BLaER1 treated with 17β-estradiol and CSF1 and Interleukin-3, amounts not matched to agents 10 nM and 100 nM (cell line): ENCODE data around the gene PNKP.

Source experiments
- H3K27ac ChIP-seq, 11 experiments: shearing (Covaris generic); formaldehyde crosslinking; 2 replicates each; pipeline ENCODE4 v1.8.1; 2022
- H3K27me3 ChIP-seq, 11 experiments: shearing (Covaris generic); formaldehyde crosslinking; 2 replicates each; pipeline ENCODE4 v1.8.1; 2022
- H3K36me3 ChIP-seq, 11 experiments: shearing (Covaris generic); formaldehyde crosslinking; 2 replicates each; pipeline ENCODE4 v1.8.1; 2022
- H3K4me1 ChIP-seq, 10 experiments: shearing (Covaris generic); formaldehyde crosslinking; 2 replicates each; pipeline ENCODE4 v1.8.1; 2022
- H3K4me2 ChIP-seq, 11 experiments: shearing (Covaris generic); formaldehyde crosslinking; 2 replicates each; pipeline ENCODE4 v1.8.1; 2022
- H3K4me3 ChIP-seq, 10 experiments: shearing (Covaris generic); formaldehyde crosslinking; 2 replicates each; pipeline ENCODE4 v1.8.1; 2022
- H3K9ac ChIP-seq, 11 experiments: shearing (Covaris generic); formaldehyde crosslinking; 2 replicates each; pipeline ENCODE4 v1.8.1; 2022
- H3K9me3 ChIP-seq, 11 experiments: shearing (Covaris generic); formaldehyde crosslinking; replicated peaks in 1 of 11; 2 replicates each; pipeline ENCODE4 v1.8.1; 2022
- H4K20me1 ChIP-seq, 11 experiments: shearing (Covaris generic); formaldehyde crosslinking; 2 replicates each; pipeline ENCODE4 v1.8.1; 2022
- Cebpa-rat ChIP-seq, 11 experiments: shearing (Covaris generic); IDR thresholded peaks; 2 replicates each; pipeline ENCODE4 v1.8.1; 2022

Gene PNKP

DNA sequence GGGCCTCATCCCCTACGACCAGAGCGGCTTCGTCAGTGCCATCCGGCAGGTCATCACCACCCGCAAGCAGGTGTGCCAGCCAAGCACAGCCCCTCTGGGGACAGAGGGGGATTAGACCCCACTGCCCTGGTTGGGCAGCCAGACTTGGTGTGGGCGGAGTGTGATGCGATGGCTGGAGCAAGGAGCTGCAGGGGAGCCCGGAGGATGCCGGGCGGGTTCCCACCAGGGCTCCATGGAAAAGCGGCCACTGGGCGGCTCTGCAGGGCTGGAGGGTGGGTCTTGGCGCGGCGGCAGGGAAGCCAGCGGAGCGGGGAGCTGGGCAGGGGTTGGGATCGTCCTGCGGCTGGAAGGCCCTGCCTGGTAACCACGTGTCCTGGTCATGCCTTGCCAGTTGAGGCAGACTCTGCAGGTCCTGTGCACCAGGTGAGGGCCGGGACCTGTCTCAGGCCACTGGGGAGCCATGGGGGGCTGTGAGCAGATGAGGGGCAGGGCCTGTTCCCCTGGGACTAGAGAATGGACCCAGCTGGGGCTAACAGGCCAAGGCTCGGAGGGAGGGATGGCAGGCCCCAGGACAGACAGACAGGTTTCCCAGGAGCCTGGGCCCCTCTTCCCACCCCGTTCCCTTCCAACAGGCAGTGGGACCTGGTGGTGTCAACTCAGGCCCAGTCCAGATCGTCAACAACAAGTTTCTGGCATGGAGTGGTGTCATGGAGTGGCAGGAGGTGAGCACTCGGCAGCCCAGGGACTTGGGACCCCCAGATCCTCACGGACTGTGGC is 10.1 kb downstream of the PNKP start:
- Histone ChIP-seq H3K4me1 (peaks cover 21 to 29% (median 23%) of the 10 kb centered on the region in 10 experiments), H3K9ac (peak overlapping the region in 1 of 11 experiments; percentile 24; a peak in 1 of 22 replicates), H3K4me3 (no peak overlapping the region), H3K4me2 (no peak overlapping the region), H3K36me3 (peaks cover 67 to 83% (median 79%) of the 10 kb centered on the region in 11 experiments), H3K9me3 (no peaks in the 10 kb centered on the region), H3K27ac (peak overlapping the region in 1 of 11 experiments; percentile 12; a peak in 1 of 22 replicates), H3K27me3 (no peaks in the 10 kb centered on the region), H4K20me1 (peaks cover 64 to 98% (median 86%) of the 10 kb centered on the region in 11 experiments)
- TF ChIP-seq Cebpa-rat (IDR thresholded peaks at IDR 0.05), result no peak

DNA sequence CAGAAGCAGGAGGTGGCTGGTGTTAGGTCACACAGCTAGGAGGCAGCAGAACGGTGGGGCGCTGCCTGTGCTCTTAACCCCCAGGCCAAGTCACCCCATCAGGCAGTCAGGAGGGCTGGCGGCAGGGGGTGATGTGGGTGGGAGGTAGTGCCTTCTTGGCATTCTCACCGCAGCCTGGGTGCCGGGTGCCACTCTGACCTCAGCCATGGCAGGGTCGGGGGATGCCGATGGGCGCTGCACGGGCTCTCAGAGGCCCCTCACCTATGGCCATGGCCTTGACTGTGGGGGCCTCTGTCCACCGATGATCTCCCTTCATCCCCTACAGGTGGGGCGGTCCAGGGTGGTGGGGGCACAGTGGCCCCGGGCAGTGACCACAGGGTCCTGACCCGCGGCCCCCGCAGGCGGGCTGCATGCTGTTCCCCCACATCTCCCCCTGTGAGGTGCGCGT is 10.8 kb downstream of the PNKP start:
- H3K4me2 ChIP-seq, result no peak overlapping the region
- H3K36me3 ChIP-seq, result peaks cover 62 to 79% (median 74%) of the 10 kb centered on the region in 11 experiments
- TF ChIP-seq Cebpa-rat (IDR thresholded peaks at IDR 0.05), result no peak
- H3K27ac ChIP-seq, result no peak overlapping the region
- 0 out of 22 replicates have a peak overlapping the region, but pooled peaks of 1 of the 11 experiments have one; percentile 5 for H3K9ac ChIP-seq
- H3K9me3 ChIP-seq, result no peaks in the 10 kb centered on the region
- H3K27me3 ChIP-seq, result no peaks in the 10 kb centered on the region
- H4K20me1 ChIP-seq, result peaks cover 68 to 99% (median 91%) of the 10 kb centered on the region in 11 experiments
- H3K4me1 ChIP-seq, result peaks cover 25 to 33% (median 28%) of the 10 kb centered on the region in 10 experiments
- no peak overlapping the region for H3K4me3 ChIP-seq

DNA sequence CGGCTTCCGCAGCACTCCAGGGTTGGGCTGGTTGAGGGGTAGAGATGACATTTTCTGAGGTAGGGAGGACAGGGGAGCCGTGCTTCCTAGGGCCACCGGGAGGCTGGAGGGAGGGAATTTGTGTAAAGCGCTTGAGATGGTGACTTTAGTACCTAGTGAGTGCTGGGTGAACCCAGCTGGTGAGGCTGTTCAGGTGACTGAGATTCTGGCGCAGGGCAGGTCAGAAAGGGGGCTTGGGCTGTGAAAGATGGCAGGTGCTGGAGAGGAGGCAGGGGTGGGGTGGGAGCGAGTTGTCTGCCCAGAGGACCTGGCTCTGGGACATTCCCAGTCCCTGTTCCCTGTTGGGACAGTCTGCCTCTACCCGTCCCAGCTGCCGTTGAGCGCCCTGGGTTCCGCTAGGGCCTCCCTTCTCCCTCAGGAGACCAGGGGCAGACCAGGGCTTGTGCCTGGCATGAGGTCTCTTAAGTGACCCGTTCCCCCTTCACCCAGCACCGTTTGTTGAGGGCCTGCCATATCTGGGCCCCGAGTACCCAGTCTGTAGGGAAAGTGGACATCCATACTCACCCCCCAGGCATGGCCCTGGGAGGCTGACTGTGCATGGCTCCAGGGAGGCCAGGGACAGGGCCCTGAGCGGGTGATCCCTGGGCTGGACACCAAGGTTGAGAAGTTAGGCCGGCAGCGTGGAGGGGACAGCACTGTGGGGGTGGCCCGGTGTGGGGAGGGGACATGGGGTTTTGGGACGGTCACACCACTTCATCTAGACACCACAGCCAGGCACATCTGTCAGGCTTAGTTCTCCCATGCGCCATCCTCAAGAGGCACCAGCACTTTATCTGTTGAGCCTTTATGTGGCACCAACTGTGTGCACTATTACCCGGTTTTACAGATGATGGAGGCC is 11.5 kb downstream of the PNKP start:
- peaks cover 25 to 33% (median 28%) of the 10 kb centered on the region in 10 experiments for H3K4me1 ChIP-seq
- H3K36me3 ChIP-seq, result peaks cover 56 to 72% (median 69%) of the 10 kb centered on the region in 11 experiments
- no peak overlapping the region for H3K4me3 ChIP-seq
- peaks cover 68 to 92% (median 89%) of the 10 kb centered on the region in 11 experiments for H4K20me1 ChIP-seq
- peak overlapping the region in 3 of 11 experiments; percentile 5 to 50 (median 7); a peak in 2 of 22 replicates for H3K9ac ChIP-seq
- H3K27me3 ChIP-seq, result no peaks in the 10 kb centered on the region
- H3K27ac ChIP-seq, result 0 out of 22 replicates have a peak overlapping the region, but pooled peaks of 1 of the 11 experiments have one; percentile 18
- no peak for TF ChIP-seq Cebpa-rat (IDR thresholded peaks at IDR 0.05)
- H3K4me2 ChIP-seq, result no peak overlapping the region
- no peaks in the 10 kb centered on the region for H3K9me3 ChIP-seq

DNA sequence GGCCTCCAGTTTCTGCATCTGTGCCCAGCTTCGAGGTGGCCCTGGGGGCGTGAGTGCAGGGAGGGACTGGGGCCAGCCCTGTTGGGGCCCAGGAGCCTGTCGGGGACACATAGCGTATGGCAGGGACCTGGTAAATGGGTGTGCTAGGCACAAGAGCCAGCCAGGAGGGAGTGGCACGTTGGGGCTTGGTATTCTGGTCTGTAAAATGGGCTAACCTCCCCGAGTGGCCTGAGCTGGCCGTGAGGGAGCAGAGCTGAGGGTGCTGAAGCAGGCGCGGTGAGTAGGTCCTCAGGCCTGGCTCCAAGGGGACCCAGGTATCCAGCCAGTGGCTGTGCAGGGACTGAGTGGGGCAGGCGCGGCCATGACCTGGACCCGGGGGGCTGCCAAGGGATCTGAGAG is 12.1 kb downstream of the PNKP start:
- no peak for TF ChIP-seq Cebpa-rat (IDR thresholded peaks at IDR 0.05)
- Histone ChIP-seq H4K20me1 (peaks cover 68 to 86% (median 82%) of the 10 kb centered on the region in 11 experiments), H3K4me1 (peaks cover 25 to 34% (median 29%) of the 10 kb centered on the region in 10 experiments), H3K9ac (peak overlapping the region in 3 of 11 experiments; percentile 7 to 50 (median 17); a peak in 1 of 22 replicates), H3K27me3 (no peaks in the 10 kb centered on the region), H3K27ac (0 out of 22 replicates have a peak overlapping the region, but pooled peaks of 1 of the 11 experiments have one; percentile 18), H3K36me3 (peaks cover 50 to 66% (median 62%) of the 10 kb centered on the region in 11 experiments), H3K9me3 (no peaks in the 10 kb centered on the region), H3K4me3 (no peak overlapping the region), H3K4me2 (no peak overlapping the region)

DNA sequence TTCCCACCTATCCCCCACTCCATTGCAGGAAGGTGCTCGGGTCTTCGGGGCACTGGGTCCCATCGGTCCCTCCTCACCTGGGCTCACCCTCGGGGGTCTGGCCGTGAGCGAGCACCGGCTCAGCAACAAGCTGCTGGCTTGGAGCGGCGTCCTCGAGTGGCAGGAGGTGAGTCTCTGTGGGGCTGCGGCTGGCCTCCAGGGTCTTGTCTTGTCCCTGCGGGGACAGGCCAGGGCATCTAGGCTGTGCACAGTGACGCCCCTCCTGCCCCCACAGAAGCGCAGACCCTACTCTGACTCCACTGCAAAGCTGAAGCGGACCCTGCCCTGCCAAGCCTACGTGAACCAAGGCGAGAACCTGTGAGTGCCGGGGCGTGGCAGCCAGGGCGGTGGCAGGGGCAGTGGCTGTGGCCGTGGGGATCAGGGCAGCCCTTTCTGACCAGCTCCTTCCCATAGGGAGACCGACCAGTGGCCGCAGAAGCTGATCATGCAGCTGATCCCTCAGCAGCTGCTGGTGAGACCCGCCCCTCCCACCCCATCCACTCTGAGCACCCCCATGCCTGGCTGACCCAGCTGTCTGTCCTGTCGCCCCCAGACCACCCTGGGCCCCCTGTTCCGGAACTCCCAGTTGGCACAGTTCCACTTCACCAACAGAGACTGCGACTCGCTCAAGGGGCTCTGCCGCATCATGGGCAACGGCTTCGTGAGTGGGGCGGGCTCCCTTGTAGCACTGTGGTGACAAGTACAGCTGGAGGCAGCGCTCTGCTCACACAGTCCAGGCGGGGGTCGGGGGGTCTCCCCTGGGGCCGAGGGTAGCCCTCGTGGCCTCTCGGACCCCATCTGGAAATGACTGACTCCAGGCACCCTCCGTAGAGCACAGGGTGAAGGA is 12.8 kb downstream of the PNKP start:
- peaks cover 0 to 2% (median 0%) of the 10 kb centered on the region in 11 experiments; a peak in 3 of 22 replicates for H3K9me3 ChIP-seq
- H3K36me3 ChIP-seq, result peaks cover 43 to 59% (median 56%) of the 10 kb centered on the region in 11 experiments
- 0 out of 22 replicates have a peak overlapping the region, but pooled peaks of 3 of the 11 experiments have one; percentile 12 to 18 (median 18) for H3K27ac ChIP-seq
- peaks cover 68 to 79% (median 77%) of the 10 kb centered on the region in 11 experiments for H4K20me1 ChIP-seq
- H3K4me3 ChIP-seq, result no peak overlapping the region
- peak overlapping the region in 9 of 11 experiments; percentile 89 to 100 (median 98); a peak in 13 of 22 replicates for H3K4me2 ChIP-seq
- TF ChIP-seq Cebpa-rat (IDR thresholded peaks at IDR 0.05), result no peak
- peak overlapping the region in 9 of 11 experiments; percentile 2 to 95 (median 61); a peak in 8 of 22 replicates for H3K9ac ChIP-seq
- H3K27me3 ChIP-seq, result no peaks in the 10 kb centered on the region
- H3K4me1 ChIP-seq, result peaks cover 25 to 41% (median 35%) of the 10 kb centered on the region in 10 experiments

DNA sequence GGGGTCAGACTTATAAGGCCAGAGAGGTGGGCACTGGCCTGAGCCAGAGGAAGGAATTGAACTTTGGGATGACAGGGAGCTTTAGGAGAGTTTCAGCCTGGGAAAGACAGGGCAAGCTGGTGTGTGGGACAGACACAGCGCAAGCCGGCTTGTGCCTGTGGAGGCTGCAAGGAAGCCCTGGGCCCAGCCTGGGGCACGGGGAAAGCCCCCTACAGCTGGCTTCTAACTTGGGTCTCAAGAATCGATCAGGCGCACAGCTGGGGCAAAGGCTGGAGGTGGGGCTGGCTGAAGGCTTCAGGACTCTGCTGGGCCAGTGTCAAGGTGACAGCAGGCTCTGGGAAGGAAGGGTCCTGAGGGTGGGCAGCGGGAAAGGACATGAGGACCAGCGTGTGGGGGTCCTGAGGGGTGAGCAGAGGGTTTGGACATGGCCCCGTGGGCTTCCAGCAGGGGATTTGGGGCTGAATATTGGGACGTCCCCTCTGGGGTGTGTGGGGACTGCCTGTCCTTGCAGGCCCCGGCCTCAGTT is 13.5 kb downstream of the PNKP start:
- H3K27ac ChIP-seq, result 0 out of 22 replicates have a peak overlapping the region, but pooled peaks of 3 of the 11 experiments have one; percentile 1 to 18 (median 12)
- H3K27me3 ChIP-seq, result no peaks in the 10 kb centered on the region
- H3K4me2 ChIP-seq, result peak overlapping the region; percentile 89 to 100 (median 98)
- peaks cover 26 to 48% (median 39%) of the 10 kb centered on the region in 10 experiments for H3K4me1 ChIP-seq
- H3K4me3 ChIP-seq, result no peak overlapping the region
- no peak for TF ChIP-seq Cebpa-rat (IDR thresholded peaks at IDR 0.05)
- peaks cover 0 to 9% (median 6%) of the 10 kb centered on the region in 11 experiments; a peak in 12 of 22 replicates for H3K9me3 ChIP-seq
- peaks cover 36 to 53% (median 49%) of the 10 kb centered on the region in 11 experiments for H3K36me3 ChIP-seq
- peaks cover 68 to 78% (median 72%) of the 10 kb centered on the region in 11 experiments for H4K20me1 ChIP-seq
- H3K9ac ChIP-seq, result peak overlapping the region; percentile 2 to 95 (median 56); a peak in 17 of 22 replicates

DNA sequence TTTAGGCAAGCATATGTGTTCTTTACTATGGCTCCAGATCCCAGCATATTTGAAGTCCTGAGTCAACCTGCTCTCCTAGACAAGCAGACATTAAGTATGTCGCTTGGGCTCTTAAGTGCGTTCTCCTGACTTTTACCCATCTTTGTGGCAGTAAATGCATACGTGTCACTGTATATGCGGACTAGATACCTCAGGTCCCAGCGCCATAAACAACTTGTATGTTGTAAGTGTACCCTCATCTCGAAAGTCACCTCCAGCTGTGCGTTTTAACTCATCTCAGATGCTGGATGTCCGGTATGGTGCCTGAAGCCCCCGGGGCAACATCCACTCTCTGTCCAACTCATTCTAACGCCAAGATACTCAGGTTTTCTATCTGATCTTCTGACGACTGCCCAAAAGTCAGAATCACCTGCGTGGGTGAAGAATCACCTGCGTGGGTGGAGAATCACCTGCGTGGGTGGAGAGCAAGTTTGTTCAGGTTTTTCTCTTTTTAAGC is 14.7 kb downstream of the PNKP start:
- TF ChIP-seq Cebpa-rat (IDR thresholded peaks at IDR 0.05), result no peak
- H4K20me1 ChIP-seq, result peaks cover 56 to 66% (median 60%) of the 10 kb centered on the region in 11 experiments
- peaks cover 39 to 59% (median 49%) of the 10 kb centered on the region in 10 experiments for H3K4me1 ChIP-seq
- H3K4me3 ChIP-seq, result peak overlapping the region in 9 of 10 experiments; percentile 83 to 99 (median 97); a peak in 16 of 20 replicates
- H3K9ac ChIP-seq, result peak overlapping the region; percentile 40 to 97 (median 93); a peak in 17 of 22 replicates
- no peaks in the 10 kb centered on the region for H3K27me3 ChIP-seq
- H3K9me3 ChIP-seq, result peaks cover 0 to 14% (median 8%) of the 10 kb centered on the region in 11 experiments; a peak in 12 of 22 replicates
- peak overlapping the region; percentile 89 to 100 (median 98) for H3K4me2 ChIP-seq
- no peak overlapping the region for H3K27ac ChIP-seq
- H3K36me3 ChIP-seq, result peaks cover 24 to 42% (median 37%) of the 10 kb centered on the region in 11 experiments
